Stimulated activated CD8-positive, alpha-beta memory T cell treated with anti-CD3 and anti-CD28 coated beads, Interleukin-7, amount 100 ng/mL, for 48 hours (primary cell): ENCODE measurements around the gene GDPD5.

Experiments
- DNase-seq, 2 donors: peaks; one replicate each; pipeline ENCODE4 v3.0.0-alpha.2; 2020; ENCODE audit warnings: low read depth in 1 of 2; ENCODE audit errors: extremely low read depth in 1 of 2

GDPD5 gene

DNA sequence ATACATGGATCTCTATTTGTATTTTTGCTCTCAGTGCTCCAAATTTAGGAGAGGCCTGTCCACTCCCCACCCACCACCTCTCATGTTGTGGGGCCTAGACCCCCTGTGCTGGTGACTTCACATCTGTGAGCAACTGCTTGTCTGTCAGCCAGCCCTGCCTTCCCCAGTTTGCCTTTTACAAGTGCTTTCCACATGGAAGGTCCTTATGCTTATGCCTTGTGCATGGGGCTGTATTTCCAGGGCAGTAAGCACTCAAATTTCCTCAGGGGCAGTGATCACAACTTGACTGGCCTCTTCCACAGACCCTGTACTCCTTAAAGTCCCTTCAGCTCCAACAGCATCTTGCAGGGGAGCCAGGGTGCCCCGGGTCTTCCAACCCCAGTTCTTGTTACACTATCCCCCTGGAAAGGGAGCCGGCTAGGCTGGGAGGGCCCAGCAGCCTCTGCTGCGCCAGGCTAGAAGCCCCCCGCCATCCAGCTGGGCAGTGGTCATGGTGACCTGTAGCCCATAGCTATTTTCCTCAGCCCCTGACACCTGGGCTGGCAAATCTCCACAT is 29.9 kb downstream of the GDPD5 start:
- no peak for DNase-seq

DNA sequence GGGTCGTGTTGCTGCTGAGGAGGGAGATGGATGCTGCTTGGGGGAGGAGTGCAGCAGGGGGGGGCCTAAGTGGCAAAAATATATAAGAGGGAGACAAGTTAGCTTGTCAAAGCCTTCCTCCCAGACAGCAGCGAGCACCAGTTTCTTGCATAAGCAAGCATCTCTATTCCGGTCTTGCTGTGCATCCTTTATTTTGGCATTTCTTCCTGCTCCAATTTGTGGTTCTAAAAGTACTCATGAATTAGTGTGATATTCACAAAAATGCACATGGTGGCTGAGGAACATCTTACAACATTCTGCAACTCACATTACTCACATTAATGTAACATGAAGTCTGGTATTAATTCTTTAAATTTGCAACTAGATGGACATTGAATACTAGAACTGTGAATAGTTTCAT is 32.1 kb downstream of the GDPD5 start:
- no peak for DNase-seq

DNA sequence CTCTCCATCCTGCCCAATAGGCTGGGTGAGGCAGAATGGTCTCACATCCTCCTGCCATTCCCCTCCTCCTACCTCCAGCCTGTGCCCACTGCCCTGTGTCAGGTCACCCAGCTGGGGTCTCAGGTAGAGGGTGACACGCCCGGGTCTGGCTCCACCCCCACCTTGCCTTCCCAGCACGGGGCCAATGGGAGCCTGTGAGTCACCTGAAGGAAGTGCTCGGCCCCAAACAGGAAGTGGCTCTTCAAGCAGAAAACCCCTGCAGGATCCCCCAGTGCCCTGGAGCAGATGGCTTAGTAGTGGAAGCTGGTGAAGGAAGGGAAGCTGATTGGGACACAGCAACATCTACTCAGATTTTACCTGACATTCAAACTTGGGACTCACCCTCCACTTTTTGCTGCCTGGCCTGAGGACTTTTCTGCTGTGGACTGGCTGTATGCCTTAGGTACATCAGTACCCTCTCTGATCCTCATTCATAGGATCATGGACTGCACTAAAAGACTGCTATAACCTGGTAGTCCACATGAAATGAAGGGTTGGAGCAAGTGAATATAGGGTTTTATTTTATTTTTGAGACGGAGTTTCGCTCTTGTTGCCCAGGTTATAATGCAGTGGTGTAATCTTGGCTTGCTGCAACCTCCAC is 33.4 kb downstream of the GDPD5 start:
- peak; percentile 15 to 50 for DNase-seq

DNA sequence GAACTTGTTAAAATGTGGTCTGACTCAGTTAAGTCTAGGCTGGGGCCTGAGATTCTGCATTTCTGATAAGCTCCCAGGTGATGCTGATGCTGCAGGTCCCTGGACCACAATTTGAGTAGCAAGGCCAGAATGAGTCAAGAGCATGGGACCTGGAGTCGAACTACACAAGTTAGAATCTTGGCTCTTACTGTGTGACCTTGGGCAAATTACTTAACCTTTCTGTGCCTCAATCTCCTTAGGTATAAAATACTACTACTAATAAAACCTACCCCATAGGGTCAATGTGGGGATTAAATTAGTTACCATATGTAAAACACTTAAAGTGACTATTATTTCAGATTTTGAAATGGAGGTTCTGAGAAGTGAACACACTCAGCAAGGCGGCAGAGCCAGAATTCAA is 34.3 kb downstream of the GDPD5 start:
- DNase-seq, result no peak

DNA sequence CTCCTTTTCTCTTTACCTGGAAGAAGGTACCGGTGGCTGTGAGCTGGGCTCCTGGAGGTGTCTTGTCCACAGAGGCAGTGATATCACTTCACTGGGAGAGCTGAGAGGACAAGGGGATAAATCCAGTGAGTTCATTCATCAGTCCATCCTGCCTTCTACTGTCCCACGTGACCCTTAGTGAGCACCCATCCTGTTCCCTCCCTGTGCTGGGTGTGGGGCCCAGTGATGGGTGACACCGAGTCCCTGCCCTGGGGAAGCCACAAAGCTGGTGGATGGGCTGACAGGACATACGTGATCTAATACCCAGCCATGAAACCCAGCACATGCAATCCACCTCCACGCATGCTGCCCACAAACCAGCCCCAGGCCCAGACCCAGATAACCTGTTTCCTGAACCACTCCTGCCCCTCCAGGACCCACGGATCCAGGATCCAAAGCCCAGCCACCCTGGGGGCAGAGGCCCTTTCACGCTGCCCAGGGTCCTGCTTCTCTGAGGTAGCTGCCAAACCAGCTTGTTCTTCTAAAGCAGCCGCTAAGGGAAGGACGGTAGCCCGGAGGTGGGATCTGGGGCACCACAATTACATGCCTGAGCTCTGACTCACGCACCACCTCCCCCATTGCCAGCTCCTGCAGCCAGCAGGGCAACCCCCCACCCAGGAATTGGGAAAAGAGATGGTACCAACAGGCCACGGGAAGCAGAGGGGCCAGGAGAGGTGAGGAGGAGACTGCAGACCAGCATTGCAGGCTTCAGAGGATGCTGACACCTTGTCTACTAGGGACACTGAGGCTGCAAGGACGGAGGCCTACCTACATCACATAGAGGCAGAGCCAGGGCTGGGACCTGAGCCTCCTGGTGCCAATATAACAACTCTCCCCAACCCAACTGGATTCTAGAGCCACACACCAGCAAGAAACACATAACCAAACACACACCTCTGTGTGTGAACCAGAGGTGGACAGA is 35.2 kb downstream of the GDPD5 start:
- DNase-seq, result no peak

DNA sequence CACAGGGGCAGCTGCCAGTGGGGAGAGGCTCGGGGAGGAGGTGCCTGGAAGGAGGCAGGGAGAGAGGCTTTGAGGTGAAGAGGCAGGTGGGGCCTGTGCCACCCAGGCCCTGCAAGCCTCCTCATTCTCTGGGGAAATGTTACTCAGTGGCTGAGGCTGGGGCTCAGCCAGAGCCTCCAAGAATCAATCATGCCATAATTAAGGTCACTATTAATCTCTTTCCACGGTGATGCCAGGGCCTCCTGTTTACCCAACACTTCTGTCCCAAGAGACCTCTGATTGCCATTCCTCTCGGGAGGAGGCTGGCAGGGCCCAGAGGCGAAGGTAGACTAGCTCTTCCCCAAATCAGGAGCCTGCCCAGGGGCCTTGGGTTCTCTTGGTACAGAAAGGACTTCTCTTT is 38.4 kb downstream of the GDPD5 start:
- DNase-seq, result no peak

DNA sequence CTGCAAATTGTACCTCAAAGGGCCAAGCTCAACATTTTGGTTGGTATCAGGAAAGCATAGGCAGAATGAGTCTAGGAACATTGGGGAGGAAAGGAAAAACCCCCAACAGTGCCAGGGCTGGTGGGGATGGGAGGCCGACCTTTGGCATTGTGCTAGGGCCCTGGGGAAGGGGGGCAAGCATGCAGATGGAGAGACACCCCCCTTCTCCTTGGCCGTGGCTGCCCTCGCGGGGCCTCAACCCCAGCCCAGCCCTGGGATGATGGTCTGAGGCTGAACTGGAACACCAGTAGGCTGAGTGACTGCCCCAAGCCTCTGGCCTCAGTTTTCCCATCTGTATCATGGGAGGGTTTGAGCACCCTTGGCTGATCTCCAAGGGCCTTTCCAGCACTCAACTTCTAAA is 40.0 kb downstream of the GDPD5 start:
- no peak for DNase-seq

DNA sequence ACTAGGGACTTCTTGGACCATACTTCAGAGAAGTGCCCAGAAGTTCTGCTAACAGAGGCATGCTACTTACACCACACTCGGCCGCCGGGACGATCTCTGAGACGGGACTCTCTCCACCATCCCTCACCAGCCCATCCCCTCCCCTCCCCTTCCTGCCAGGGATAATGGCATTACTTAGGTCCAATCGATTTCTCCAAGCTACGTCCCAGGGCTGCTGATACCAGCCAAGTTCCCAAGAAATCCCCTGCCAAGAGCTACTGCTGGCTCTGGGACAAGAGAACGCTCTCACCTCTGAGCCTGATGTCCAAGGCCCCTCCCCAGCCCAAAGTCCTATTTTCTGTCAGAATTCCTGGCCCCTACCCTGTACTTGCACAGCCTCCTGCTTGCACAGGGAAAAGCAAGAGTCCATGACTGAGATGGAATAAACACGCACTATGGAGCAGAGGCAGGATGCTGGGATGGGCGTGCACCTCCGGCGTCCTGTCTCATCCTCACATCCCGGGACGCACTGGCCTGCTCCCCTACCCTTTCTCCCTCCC is 42.7 kb downstream of the GDPD5 start:
- DNase-seq, result no peak

DNA sequence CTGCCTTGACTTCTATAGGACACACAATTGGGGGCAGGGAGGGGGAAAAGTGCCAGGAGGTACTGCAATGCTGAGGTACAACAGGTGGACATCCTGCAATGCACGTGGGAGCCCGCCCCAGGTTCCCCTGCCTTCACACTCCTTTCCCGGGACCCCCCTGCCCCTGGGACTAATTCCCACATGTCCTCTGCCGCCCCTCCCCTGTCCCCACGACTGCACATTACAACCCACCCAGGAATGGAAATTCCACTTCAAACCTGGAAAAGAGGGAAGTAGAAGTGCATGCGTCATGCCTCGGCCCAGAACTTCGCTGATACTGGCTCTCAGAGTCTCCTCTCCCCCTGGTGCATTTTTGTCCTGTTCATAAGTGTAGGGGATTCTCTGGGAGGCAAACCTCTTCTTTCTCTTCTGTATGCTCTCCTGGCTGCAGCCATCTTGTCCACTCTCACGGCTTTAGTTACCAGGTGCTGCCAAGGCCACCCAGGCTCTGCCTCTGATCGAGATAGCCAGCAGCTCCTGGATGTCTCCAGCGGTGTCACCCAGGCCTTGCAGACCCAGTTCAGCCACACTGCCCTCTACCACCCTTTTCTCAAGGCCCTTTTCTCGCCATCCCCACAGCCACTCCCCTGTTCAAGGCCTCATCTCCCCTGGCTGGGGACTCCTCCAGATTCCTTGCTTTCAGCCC is 43.7 kb downstream of the GDPD5 start:
- no peak for DNase-seq

DNA sequence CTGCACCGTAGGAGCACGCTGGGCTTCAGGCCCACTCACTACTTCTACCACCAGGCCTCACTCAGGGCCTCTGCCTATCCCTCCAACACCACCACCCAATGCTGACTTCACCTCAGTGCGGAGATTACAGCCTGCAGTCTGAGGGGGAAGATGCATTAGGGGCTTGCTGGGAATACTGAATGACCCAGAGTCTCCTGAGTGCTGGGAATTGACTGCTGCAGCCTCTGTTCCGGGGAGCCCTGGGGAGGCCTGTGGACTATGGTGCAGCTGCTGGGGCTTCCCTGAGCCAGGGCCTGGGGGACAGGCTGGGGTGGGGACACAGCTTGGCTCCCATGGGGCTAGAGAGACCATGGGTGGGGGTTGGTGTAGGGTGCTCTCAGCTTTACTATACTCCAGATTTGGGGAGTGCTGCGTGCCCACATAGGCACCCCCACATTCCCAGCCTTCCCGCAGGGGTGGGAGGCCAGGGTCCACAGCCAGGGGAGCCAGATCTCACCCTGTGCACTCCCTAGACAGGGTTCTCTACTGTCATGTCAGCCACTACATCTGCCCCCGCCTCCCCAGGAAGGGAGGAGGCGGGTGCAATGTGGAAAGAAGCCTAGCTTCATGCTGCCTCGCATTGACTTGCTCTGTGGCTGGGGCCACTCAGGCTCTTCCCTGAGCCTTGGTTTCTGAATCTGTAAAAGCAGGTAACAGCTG is 44.4 kb downstream of the GDPD5 start:
- DNase-seq, result no peak

DNA sequence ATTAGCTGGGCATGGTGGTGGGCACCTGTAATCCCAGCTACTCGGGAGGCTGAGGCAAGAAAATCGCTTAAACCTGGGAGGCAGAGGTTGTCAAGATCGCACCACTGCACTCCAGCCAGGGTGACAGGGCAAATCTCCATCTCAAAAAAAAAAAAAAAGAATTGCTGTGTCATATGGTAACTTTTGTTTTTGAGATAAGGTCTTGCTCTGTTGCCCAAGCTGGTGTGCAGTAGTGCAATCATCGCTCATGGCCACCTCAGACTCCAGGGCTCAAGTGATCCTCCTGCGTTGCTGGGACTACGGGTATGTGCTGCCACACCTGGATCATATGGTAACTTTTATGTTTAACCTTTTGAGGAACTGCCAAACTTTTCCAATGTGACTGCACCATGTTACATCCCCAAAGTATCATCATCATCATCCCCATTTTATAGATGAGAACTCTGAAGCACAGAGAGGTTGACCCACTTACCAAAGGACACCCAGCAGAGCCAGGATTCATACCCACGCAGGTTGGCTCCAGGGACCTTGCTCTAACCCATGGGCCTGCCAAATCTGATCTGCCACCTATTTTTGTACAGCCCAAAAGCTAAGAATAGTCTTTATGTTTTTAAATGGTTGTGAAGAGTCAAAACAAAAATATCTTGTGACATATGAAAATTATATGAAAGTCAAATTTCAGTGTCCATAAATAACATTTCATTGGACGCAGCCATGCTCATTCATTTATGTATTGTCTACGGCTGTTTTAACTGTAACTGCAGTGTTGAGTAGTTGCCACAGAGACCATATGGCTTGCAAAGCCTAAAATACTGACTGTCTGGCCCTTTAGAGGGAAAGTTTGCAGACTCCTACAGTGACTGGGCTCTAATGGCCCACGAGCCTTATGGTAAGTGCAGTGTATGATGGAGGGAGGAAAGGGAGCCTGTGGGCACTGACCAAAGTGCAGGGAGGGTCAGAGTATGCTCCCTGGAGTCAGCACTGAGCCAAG is 45.3 kb downstream of the GDPD5 start:
- DNase-seq, result no peak

DNA sequence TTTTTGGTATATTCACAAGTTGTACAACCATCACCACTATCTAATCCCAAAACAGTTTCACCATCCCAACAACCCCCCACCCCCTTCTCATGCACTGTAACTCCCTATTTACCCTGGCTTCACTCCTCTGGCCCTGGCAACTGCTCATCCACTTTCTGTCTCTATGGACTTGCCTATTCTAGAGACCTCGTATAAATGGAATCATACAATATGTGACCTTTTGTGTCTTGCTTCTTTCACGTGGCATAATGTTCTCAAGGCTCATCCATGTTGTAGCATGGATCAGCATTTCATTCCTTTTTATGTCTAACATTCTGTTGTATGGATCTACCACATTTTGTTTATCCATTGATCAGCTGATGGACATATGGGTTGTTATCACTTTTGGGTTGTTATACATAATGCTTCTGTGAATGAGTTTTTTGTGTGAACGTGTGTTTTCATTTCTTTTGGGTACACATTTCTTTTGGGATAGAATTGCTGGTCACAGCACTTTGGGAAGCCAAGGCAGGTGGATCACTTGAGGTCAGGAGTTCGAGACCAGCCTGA is 46.1 kb downstream of the GDPD5 start:
- no peak for DNase-seq

DNA sequence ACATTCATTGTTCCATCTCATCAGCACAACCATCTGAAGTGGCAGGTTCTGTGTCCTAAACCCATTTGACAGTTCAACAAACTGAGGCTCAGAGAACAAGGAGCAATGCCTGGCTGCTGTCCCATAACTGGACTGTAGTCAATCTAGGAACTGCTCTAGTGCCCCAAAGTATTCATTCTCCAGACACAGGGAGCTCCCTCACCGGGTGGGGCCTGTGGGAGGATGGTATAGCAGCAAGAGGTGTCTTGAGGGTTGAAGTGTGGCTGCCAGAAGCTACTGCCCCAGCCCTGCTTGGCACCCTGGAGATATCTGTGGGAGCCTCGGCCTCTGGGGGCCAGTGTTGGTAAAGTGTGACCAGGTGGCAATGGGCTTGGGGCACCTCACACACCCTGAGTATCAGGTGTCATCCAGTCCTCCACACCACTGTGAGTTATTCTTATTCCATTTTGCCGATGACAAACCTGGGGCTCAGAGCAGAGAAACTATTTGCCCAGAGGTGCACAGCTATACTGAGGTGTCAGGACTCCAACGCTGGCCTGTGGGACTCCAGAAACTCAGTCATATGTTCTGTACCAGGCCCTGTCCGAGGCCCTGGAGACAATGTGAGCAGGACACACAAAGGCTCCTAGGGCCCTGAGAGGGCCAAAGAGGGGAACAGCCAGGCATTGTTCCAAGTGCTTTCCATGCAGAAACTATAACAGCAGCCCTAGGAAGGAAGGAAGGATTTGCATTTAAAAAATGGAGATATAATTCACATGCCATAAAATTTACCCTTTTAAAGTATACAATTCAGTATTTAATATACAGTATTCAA is 46.8 kb downstream of the GDPD5 start:
- DNase-seq, result no peak

DNA sequence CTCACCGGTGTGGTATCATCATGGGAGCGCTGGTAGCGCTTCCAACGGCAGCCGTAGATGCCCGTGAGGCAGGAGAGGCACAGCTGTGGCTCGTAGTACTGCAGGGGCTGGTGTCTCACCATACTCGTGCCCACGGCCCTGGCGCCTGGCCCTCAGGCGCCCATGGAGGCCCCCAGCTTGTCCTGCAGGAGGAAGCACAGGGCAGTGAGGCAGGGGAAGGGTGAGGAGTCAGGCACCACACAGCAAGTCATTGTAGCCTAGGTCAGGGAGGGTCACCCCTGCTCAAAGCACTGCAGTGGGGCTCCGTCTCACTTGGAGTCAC is 48.2 kb downstream of the GDPD5 start:
- DNase-seq, result no peak

DNA sequence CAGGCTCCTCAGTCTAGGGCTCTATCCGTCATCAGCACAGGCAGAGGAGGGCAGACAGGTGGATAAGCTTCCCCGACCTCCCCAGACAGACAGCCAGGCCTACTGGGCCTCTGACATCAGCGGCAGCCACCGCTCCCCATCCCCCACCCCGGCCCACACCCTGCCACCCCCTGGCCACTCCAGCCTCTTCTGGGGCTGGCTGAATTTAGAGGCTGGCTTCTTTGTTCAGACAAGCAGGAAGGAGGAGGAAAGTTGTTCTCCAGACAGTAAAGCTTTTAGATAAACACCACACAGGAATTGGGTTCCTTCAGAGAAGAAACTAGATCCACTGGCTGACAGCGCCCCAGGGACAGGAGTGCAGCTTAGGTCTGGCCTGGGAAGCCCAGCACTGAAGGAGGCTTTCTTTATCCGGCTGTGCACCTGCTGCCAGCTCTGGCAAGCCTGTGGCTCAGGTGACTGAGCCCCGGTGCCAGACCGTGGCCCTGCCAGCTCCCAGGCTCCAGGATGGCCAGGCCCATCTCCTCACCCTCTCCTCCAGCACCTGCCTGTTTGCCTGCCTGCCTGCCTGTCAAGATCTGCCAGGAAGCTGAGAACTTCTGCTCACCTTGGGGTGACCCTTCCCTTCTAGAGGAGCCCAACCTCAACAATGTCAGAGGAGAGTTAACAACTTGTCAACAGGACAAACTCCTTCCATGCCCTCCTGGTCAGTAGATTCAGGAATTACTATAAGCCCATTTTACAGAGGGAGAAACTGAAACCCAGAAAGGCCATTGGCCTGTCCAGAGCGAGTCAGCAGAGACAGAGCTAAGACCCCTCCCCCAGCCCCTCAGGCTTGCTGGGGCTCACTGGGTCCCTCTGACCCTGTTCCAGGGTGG is 48.8 kb downstream of the GDPD5 start:
- no peak for DNase-seq

DNA sequence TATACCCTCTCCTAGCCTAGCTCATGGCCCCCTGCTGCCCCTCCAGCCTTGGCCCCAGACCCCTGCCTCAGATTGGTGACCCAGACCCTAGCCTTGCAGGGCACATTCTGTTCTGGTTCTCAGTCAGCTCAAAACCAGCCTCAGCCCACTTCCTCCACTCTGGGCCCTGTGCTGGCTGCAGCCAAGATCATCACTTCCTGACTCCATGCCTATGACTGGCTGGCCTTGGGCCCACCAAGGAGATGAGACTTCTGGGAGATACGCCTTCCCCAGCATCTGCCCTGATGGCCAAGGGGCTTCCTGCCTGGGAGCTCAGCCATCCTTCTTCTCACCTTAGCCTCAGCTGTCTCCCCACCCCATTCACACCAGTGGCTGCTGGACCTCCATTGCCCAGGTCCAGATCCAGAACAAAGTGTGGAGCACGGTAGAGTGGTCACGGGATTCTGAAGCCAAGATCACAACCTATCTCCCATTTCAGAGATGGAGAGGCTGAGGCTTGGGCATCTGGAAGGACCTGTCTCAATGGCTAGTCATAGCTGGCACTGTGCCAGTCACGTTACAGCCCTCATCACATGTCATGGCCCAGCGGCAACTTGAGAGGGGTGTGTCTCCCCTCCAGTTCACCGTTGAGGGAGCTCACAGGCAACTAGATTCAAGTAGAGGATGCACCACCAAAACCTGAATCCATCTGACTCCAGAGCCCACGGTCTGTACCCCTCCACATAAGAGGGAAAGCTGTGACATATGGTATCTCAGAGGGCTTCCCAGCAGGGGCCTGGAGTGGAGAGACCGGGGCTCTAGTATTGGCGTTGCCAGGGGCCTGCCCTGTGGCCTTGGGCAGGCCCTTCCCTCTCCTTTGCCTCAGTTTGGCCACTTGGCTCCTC is 49.7 kb downstream of the GDPD5 start:
- peak; percentile 5 to 18 for DNase-seq
